Lung (tissue), 12 donors: Measurements from ENCODE around the gene COL25A1. TPM values are rescaled to one million over a fixed set of nuclear protein-coding genes. Genes with fewer than 3 reads are reported as not detected.

ENCODE experiments used
- ATAC-seq: fragments of 200-7000 bp; cut with Tn5 transposase; one replicate; pipeline ENCODE4 v1.9.1; 2020; ENCODE audit warnings: moderate number of reproducible peaks; ENCODE audit not compliant: insufficient read depth, low FRiP score
- DNase-seq, 3 donors: peaks; one replicate each; pipeline ENCODE4 v3.0.0-alpha.2; 2013 to 2017
- H3K27ac ChIP-seq, 2 donors: one replicate each; pipeline ENCODE4 v1.5.1; 2013; ENCODE audit warnings: mild to moderate bottlenecking in 2 of 2, moderate library complexity in 2 of 2, control low read depth in 1 of 2, inconsistent platforms in 1 of 2, low read depth in 1 of 2, low read length in 1 of 2
- H3K27me3 ChIP-seq, 3 donors: one replicate each; pipeline ENCODE4 v1.5.1; 2013; ENCODE audit warnings: low read length in 2 of 3; ENCODE audit not compliant: control insufficient read depth in 3 of 3, insufficient read depth in 3 of 3
- H3K36me3 ChIP-seq, 4 donors: one replicate each; pipeline ENCODE4 v1.5.1; 2013; ENCODE audit warnings: low read length in 4 of 4, mild to moderate bottlenecking in 1 of 4, moderate library complexity in 1 of 4; ENCODE audit not compliant: control insufficient read depth in 4 of 4, insufficient read depth in 4 of 4
- H3K4me1 ChIP-seq, 5 donors: one replicate each; pipeline ENCODE4 v1.5.1; 2013; ENCODE audit warnings: low read length in 5 of 5, mild to moderate bottlenecking in 2 of 5, moderate library complexity in 1 of 5; ENCODE audit not compliant: control insufficient read depth in 5 of 5, insufficient read depth in 5 of 5
- H3K4me3 ChIP-seq: one replicate; pipeline ENCODE4 v1.5.1; 2013; ENCODE audit warnings: mild to moderate bottlenecking, control low read depth, moderate library complexity
- H3K9ac ChIP-seq, 2 donors: one replicate each; pipeline ENCODE4 v1.5.1; 2013; ENCODE audit warnings: low read length in 2 of 2, control low read depth in 1 of 2; ENCODE audit not compliant: insufficient read depth in 1 of 2
- H3K9me3 ChIP-seq, 4 donors: one replicate each; pipeline ENCODE4 v1.5.1; 2013; ENCODE audit warnings: low read length in 3 of 4, mild to moderate bottlenecking in 1 of 4, moderate library complexity in 1 of 4; ENCODE audit not compliant: control insufficient read depth in 4 of 4, insufficient read depth in 3 of 4
- CTCF ChIP-seq: IDR thresholded peaks from 2 replicates; pipeline ENCODE4 v1.5.1; 2012; ENCODE audit warnings: mild to moderate bottlenecking; ENCODE audit errors: control extremely low read depth, extremely low read depth
- WGBS, 2 donors: extraction: QIAGEN DNeasy Blood & Tissue Kit; methylation state at CpG; one replicate each; pipeline ENCODE4 v1.1.7; 2013; 5-methylcytosine and 5-hydroxymethylcytosine counted together
- polyA plus RNA-seq, 2 donors: library from polyadenylated mRNA; stranded (reverse); fragments of 200-250 nt; gene quantifications; one replicate each; pipeline ENCODE4 v1.2.1, GENCODE V29; 2013
- total RNA-seq, 2 donors: library from RNA; depleted of rRNA in 1 of 2; stranded (reverse); fragments of >200 nt in 1 of 2; gene quantifications; one replicate each; pipeline ENCODE4 v1.2.1, GENCODE V29; 2014 to 2021
- donor health status: control.
- donor health status: control.
- donor health status: Bipolar disorder and iron deficiency.
- donor health status: healthy.
- donor health status: DM: yes; HTN: yes; CAD: no.

Gene COL25A1
- total and polyA plus RNA-seq, 4 donors: 0.06 to 3.5 (median 1.8) TPM

- no peak for DNase-seq
- H3K9ac ChIP-seq: no peak overlapping the region
- H3K27ac ChIP-seq: no peak overlapping the region
- H3K36me3 ChIP-seq: no peaks in the 10 kb centered on the region
- H3K9me3 ChIP-seq: peaks cover 0 to 4% (median under 1%) of the 10 kb centered on the region in 4 donors
- TF ChIP-seq CTCF: no peak
- H3K4me3 ChIP-seq: no peak overlapping the region
- H3K27me3 ChIP-seq: no peaks in the 10 kb centered on the region
- 57 to 78% methylated on average over 5 of the region's 5 CpGs for WGBS, 2 donors
- peaks cover 0 to 5% (median 0%) of the 10 kb centered on the region in 5 donors for H3K4me1 ChIP-seq
- ATAC-seq: no peak
Observed at GRCh38 chr4:109027016-109027500, 275.4 kb downstream of the COL25A1 start.

- peaks cover 0 to 5% (median 0%) of the 10 kb centered on the region in 5 donors for H3K4me1 ChIP-seq
- no peak for TF ChIP-seq CTCF
- H3K27me3 ChIP-seq: no peaks in the 10 kb centered on the region
- no peaks in the 10 kb centered on the region for H3K36me3 ChIP-seq
- no peak overlapping the region for H3K27ac ChIP-seq
- peaks cover 0 to 4% (median under 1%) of the 10 kb centered on the region in 4 donors for H3K9me3 ChIP-seq
- ATAC-seq: no peak
- no peak overlapping the region for H3K9ac ChIP-seq
- H3K4me3 ChIP-seq: no peak overlapping the region
- no peak for DNase-seq
- 72 to 88% methylated on average over 4 of the region's 4 CpGs for WGBS, 2 donors
Observed at GRCh38 chr4:109026588-109026987, 275.9 kb downstream of the COL25A1 start.

GRCh38 chr4:109025471-109026076 lies 276.9 kb downstream of the COL25A1 start:
- Histone ChIP-seq H3K4me3 (no peak overlapping the region), H3K36me3 (no peaks in the 10 kb centered on the region), H3K27me3 (no peaks in the 10 kb centered on the region), H3K9ac (no peak overlapping the region), H3K27ac (no peak overlapping the region), H3K4me1 (peaks cover 0 to 5% (median 0%) of the 10 kb centered on the region in 5 donors), H3K9me3 (peaks cover 0 to 4% (median under 1%) of the 10 kb centered on the region in 4 donors)
- 64 to 84% methylated on average over 3 of the region's 3 CpGs for WGBS, 2 donors
- ATAC-seq (no peak), DNase-seq (no peak)
- no peak for TF ChIP-seq CTCF
